ENCODE results near the gene TBC1D30.

The TBC1D30 gene

DNA sequence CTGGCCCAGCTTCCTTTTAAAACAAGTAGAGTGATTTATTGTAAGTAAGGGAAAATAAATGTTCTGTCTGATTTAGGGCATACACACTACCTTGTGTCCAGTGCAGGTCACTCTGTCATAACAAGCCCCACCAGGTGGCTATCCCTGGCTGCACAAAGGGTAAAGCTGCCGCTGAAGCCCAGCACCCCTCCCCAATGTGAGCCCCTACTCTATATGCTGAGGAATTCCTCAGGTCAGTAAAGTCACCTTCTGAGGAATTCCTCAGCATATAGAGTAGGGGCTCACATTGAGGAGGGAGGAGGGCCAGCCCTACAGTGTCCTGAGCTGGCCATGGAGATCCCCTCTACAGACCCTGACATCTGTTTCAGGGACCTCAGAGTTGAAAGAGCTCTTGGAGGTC, 67.2 kb downstream of the TBC1D30 start:
- Histone ChIP-seq H3K4me1 (ENCODE audit: control insufficient read depth, insufficient read depth, low read length) (peaks cover 22% of the 10 kb centered on the region), H3K9me3 (ENCODE audit: control insufficient read depth, insufficient read depth, low read depth, low read length) (no peaks in the 10 kb centered on the region), H3K9ac (ENCODE audit: low read length) (no peak overlapping the region), H3K27ac (ENCODE audit: low read depth, low read length) (no peak overlapping the region), H3K36me3 (ENCODE audit: control insufficient read depth, insufficient read depth, low read length) (no peaks in the 10 kb centered on the region), H3K4me3 (ENCODE audit: low read depth, low read length) (no peak overlapping the region), H3K27me3 (ENCODE audit: control insufficient read depth, insufficient read depth, low read length) (peaks cover 20% of the 10 kb centered on the region; the same call in 1 of the 2 replicates)

DNA sequence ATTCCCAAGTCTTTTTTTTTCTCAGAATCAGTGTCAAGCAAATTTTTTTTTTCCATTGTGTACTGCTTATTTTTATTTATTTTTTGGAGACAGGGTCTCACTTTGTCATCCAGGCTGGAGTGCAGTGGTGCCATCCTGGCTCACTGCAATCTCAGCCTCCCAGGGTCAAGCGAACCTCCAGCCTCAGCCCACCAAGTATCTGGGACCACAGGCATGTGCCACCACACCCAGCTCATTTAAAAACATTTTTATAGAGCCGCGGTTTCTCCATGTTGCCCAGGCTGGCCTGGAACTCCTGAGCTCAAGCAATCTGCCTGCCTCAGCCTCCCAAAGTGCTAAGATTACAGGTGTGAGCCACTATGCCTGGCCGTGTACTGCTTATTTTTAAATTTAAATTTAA, 68.1 kb downstream of the TBC1D30 start:
- peaks cover 22% of the 10 kb centered on the region for H3K4me1 ChIP-seq (ENCODE audit: control insufficient read depth, insufficient read depth, low read length)
- H3K9ac ChIP-seq (ENCODE audit: low read length), result no peak overlapping the region
- no peaks in the 10 kb centered on the region for H3K9me3 ChIP-seq (ENCODE audit: control insufficient read depth, insufficient read depth, low read depth, low read length)
- no peak overlapping the region for H3K4me3 ChIP-seq (ENCODE audit: low read depth, low read length)
- peaks cover 19% of the 10 kb centered on the region; the same call in 1 of the 2 replicates for H3K27me3 ChIP-seq (ENCODE audit: control insufficient read depth, insufficient read depth, low read length)
- H3K36me3 ChIP-seq (ENCODE audit: control insufficient read depth, insufficient read depth, low read length), result no peaks in the 10 kb centered on the region
- no peak overlapping the region for H3K27ac ChIP-seq (ENCODE audit: low read depth, low read length)

DNA sequence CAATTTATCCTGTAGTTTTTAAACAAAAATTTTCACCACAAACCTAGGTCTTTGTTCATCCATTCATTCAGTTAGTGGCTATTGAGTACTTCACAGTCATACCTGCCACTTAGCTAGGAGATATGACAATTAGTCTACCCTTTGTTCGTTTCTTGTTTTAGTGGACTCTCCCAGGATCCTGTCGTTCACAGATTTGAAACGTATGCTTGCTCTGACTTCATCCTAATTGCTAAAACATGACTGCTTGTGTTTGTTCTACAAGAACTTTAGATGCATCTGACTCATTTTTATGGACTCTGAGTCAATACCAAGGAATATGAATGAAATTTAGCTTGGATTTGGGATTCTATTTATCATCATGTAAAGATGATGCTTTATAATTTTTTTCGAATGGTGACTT, 69.5 kb downstream of the TBC1D30 start:
- peaks cover 7% of the 10 kb centered on the region; the same call in 1 of the 2 replicates for H3K27me3 ChIP-seq (ENCODE audit: control insufficient read depth, insufficient read depth, low read length)

DNA sequence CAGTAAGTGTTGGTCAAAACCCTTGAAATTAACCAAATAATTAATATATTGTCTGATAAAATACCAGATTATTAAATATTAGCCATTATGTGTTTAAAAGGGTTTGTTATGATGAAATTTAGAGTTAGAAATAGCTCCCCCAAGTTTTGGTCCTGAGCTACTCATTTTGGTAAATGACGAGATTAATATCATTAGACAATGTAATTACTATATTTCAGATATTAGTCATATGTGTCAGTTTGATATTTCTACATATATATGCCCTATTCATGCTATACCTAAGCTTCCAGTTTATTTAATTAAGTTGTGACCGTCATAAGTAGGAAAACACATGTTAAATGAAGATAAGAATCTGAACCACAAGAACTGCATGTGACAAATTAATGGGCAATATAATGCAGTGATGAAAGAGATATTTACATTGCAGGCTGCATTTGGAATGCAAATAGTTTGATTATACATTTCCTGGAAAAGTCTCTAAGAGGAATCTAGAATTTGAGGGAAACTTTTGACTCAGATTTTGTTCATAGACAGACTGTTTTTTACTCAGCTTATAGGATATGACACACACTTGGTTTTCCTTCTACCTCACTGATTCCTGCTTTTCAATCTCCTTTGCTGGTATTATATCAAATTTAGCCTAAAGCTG, 70.5 kb downstream of the TBC1D30 start:
- Histone ChIP-seq H3K9me3 (ENCODE audit: control insufficient read depth, insufficient read depth, low read depth, low read length) (no peaks in the 10 kb centered on the region), H3K36me3 (ENCODE audit: control insufficient read depth, insufficient read depth, low read length) (no peaks in the 10 kb centered on the region), H3K9ac (ENCODE audit: low read length) (no peak overlapping the region), H3K4me1 (ENCODE audit: control insufficient read depth, insufficient read depth, low read length) (peaks cover 8% of the 10 kb centered on the region), H3K27ac (ENCODE audit: low read depth, low read length) (no peak overlapping the region), H3K4me3 (ENCODE audit: low read depth, low read length) (no peak overlapping the region), H3K27me3 (ENCODE audit: control insufficient read depth, insufficient read depth, low read length) (peaks cover 4% of the 10 kb centered on the region; the same call in 1 of the 2 replicates)

More for the DNA sequence above, 69.5 kb downstream of the TBC1D30 start:
- no peak overlapping the region for H3K9ac ChIP-seq (ENCODE audit: low read length)
- H3K4me1 ChIP-seq (ENCODE audit: control insufficient read depth, insufficient read depth, low read length), result peaks cover 18% of the 10 kb centered on the region
- no peak overlapping the region for H3K27ac ChIP-seq (ENCODE audit: low read depth, low read length)
- H3K4me3 ChIP-seq (ENCODE audit: low read depth, low read length), result no peak overlapping the region
- no peaks in the 10 kb centered on the region for H3K9me3 ChIP-seq (ENCODE audit: control insufficient read depth, insufficient read depth, low read depth, low read length)
- no peaks in the 10 kb centered on the region for H3K36me3 ChIP-seq (ENCODE audit: control insufficient read depth, insufficient read depth, low read length)

DNA sequence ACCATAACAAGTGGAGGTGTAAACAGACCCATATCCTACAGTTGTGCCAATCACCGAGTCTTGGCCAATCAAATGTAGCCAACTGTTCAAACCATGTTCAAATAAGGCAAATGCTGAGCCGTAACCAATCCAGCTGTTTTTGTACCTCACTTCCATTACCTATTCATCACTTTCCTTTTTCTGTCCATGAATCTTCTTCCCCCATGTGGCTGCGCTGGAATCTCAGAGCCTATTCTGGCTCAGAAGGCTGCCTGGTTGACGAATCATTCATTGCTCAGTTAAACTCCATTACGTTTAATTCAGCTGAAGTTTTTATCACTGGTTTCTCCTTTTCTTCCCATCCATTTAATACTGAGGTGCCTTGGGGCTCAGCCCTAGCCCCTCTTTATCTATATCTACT, 71.1 kb downstream of the TBC1D30 start:
- no peaks in the 10 kb centered on the region for H3K36me3 ChIP-seq (ENCODE audit: control insufficient read depth, insufficient read depth, low read length)

DNA sequence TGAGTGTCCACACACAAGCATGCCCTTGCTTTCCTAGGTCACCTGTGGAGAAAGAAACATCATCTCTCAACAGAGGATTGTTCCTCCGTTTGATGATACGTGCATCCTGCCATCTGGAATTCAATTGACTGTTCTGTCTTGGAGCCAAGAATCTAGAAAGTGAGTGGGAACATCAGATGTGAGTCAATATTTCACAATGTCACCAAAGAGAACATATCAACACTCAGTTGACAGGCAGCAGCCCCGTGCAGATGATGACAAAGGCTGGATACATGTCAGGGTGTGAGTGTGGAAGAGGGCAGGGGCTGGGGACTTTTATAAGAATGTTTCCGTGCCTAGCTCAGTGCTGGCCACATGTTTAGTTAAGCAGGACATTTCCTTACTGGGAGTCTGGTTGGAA, 76.1 kb downstream of the TBC1D30 start:
- H3K9me3 ChIP-seq (ENCODE audit: control insufficient read depth, insufficient read depth, low read depth, low read length), result no peaks in the 10 kb centered on the region
- no peak overlapping the region for H3K4me3 ChIP-seq (ENCODE audit: low read depth, low read length)
- no peak overlapping the region for H3K9ac ChIP-seq (ENCODE audit: low read length)
- no peaks in the 10 kb centered on the region for H3K36me3 ChIP-seq (ENCODE audit: control insufficient read depth, insufficient read depth, low read length)
- H3K27me3 ChIP-seq (ENCODE audit: control insufficient read depth, insufficient read depth, low read length), result no peaks in the 10 kb centered on the region; the same call in 1 of the 2 replicates
- no peak overlapping the region for H3K27ac ChIP-seq (ENCODE audit: low read depth, low read length)
- H3K4me1 ChIP-seq (ENCODE audit: control insufficient read depth, insufficient read depth, low read length), result no peaks in the 10 kb centered on the region

More for the DNA sequence above, 71.1 kb downstream of the TBC1D30 start:
- Histone ChIP-seq H3K27me3 (ENCODE audit: control insufficient read depth, insufficient read depth, low read length) (no peaks in the 10 kb centered on the region; the same call in 1 of the 2 replicates), H3K4me3 (ENCODE audit: low read depth, low read length) (no peak overlapping the region), H3K27ac (ENCODE audit: low read depth, low read length) (no peak overlapping the region), H3K9ac (ENCODE audit: low read length) (no peak overlapping the region), H3K4me1 (ENCODE audit: control insufficient read depth, insufficient read depth, low read length) (peaks cover 3% of the 10 kb centered on the region), H3K9me3 (ENCODE audit: control insufficient read depth, insufficient read depth, low read depth, low read length) (no peaks in the 10 kb centered on the region)

DNA sequence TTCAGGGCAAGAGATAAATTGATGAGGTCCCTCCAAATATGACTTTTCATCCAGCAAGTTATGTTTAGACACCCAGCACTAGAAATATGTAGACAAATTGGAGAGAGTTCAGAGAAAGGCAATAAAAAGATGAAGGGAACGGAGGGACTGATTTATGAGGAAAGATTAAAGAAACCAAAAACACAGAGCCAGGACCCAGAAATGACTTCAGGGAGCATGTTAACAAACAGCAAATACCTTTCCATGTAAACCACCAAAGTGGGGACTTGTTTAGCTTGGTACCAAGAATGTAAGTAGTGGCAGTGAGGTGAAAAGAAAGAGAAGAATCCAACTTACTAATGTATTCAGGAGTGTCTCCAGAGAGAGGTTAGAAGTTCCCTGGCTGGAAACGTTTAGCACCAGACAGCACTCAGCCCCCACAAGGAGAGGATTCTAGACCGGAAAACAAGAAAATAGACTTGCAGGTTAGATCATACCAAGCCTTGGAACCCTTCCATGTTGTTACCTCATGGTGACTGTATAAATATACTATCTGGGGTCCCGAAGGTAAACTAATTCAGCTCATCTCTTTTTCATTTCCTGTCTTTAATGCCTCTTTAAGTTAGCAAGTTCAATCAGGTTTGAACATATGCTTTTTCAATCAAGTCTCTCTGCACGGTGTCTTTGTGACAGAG, 79.2 kb downstream of the TBC1D30 start:
- H3K4me3 ChIP-seq (ENCODE audit: low read depth, low read length), result no peak overlapping the region
- no peaks in the 10 kb centered on the region for H3K36me3 ChIP-seq (ENCODE audit: control insufficient read depth, insufficient read depth, low read length)
- H3K9ac ChIP-seq (ENCODE audit: low read length), result no peak overlapping the region
- H3K27ac ChIP-seq (ENCODE audit: low read depth, low read length), result no peak overlapping the region
- no peaks in the 10 kb centered on the region for H3K9me3 ChIP-seq (ENCODE audit: control insufficient read depth, insufficient read depth, low read depth, low read length)
- no peaks in the 10 kb centered on the region; the same call in 1 of the 2 replicates for H3K27me3 ChIP-seq (ENCODE audit: control insufficient read depth, insufficient read depth, low read length)
- no peaks in the 10 kb centered on the region for H3K4me1 ChIP-seq (ENCODE audit: control insufficient read depth, insufficient read depth, low read length)

DNA sequence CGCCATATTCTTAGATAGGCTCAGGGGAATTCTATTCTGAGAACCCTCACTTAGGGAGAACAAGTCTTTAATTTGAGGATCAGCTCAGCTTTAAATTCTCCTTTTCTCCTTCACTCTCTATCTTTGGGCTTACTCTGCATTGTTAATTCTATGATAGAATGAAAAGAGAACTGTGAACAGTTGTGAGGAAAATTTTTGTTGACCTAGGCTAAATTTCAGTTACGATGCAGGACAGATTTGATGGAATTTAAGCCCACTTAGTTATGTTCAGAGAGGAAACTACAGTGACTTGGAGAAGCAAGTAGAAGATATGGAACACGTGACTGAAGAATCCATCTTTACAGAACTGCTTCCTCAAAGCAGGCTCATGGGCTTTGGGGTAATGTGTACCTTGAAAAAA, 82.7 kb downstream of the TBC1D30 start:
- Histone ChIP-seq H3K4me3 (ENCODE audit: low read depth, low read length) (no peak overlapping the region), H3K9ac (ENCODE audit: low read length) (no peak overlapping the region), H3K27ac (ENCODE audit: low read depth, low read length) (no peak overlapping the region), H3K27me3 (ENCODE audit: control insufficient read depth, insufficient read depth, low read length) (no peaks in the 10 kb centered on the region), H3K4me1 (ENCODE audit: control insufficient read depth, insufficient read depth, low read length) (no peaks in the 10 kb centered on the region), H3K9me3 (ENCODE audit: control insufficient read depth, insufficient read depth, low read depth, low read length) (no peaks in the 10 kb centered on the region), H3K36me3 (ENCODE audit: control insufficient read depth, insufficient read depth, low read length) (no peaks in the 10 kb centered on the region)

DNA sequence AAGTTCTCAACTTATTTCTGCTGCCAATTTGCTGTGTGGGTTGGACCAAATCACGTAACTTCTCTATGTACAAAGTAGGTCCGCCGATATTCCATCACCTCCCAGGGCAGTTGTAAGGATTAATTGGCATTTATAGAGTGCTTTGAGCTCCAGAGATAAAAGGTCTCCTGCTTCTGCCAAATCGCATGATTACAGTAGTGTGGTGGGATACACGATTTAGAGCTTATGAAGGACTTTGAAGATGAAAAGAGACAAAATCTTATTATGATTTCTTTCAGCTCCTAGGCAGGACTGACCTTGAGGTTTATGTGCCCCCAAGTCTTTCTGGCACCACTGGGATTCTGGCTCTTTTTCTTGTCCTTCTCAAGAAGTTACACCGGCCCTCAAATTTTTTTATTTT, 84.7 kb downstream of the TBC1D30 start:
- H3K4me3 ChIP-seq (ENCODE audit: low read depth, low read length), result no peak overlapping the region
- H3K27me3 ChIP-seq (ENCODE audit: control insufficient read depth, insufficient read depth, low read length), result no peaks in the 10 kb centered on the region
- no peaks in the 10 kb centered on the region for H3K4me1 ChIP-seq (ENCODE audit: control insufficient read depth, insufficient read depth, low read length)
- H3K9ac ChIP-seq (ENCODE audit: low read length), result no peak overlapping the region
- no peak overlapping the region for H3K27ac ChIP-seq (ENCODE audit: low read depth, low read length)
- H3K36me3 ChIP-seq (ENCODE audit: control insufficient read depth, insufficient read depth, low read length), result no peaks in the 10 kb centered on the region
- no peaks in the 10 kb centered on the region for H3K9me3 ChIP-seq (ENCODE audit: control insufficient read depth, insufficient read depth, low read depth, low read length)

DNA sequence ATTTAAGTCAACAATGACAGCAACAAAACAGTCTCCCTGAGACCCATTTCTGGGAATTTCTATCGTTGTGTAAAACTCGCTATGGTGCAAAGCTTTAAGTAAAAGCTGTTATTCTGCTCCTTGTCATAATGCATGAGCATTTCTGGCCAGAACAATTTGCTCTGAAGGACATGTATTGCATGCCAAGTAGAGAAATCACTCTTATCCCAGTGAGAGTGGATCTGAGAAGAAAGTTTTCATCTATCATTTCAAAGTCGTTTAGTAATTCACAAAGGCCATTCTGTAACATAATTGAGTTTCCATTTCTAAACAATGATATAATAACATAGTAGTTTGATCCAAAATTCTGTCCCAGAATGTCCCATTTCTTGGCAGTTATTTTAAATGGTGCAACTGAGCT, 86.6 kb downstream of the TBC1D30 start:
- H3K36me3 ChIP-seq (ENCODE audit: control insufficient read depth, insufficient read depth, low read length), result no peaks in the 10 kb centered on the region
- no peak overlapping the region for H3K9ac ChIP-seq (ENCODE audit: low read length)
- H3K4me3 ChIP-seq (ENCODE audit: low read depth, low read length), result no peak overlapping the region
- H3K9me3 ChIP-seq (ENCODE audit: control insufficient read depth, insufficient read depth, low read depth, low read length), result no peaks in the 10 kb centered on the region
- no peaks in the 10 kb centered on the region for H3K4me1 ChIP-seq (ENCODE audit: control insufficient read depth, insufficient read depth, low read length)
- H3K27me3 ChIP-seq (ENCODE audit: control insufficient read depth, insufficient read depth, low read length), result no peaks in the 10 kb centered on the region
- H3K27ac ChIP-seq (ENCODE audit: low read depth, low read length), result no peak overlapping the region

DNA sequence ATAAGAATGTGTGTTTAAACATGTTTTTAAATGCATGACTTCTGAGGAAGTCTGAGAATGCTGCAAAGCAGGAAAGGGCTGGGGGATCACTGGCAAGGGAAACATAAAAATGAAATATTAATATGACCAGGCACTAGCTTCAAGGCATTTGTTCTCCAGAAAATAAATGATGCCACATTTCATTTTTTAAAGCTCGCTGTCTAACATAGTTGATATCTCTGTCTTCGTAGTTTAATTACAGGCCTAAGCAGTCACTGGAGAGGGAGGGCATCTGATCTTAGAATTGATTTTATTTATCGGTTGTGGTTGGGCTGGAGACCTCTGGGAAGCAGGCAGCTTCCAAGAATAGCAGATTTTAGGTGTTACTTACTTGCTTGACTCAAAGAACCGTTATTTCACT, 87.5 kb downstream of the TBC1D30 start:
- H3K36me3 ChIP-seq (ENCODE audit: control insufficient read depth, insufficient read depth, low read length), result no peaks in the 10 kb centered on the region
- H3K9me3 ChIP-seq (ENCODE audit: control insufficient read depth, insufficient read depth, low read depth, low read length), result no peaks in the 10 kb centered on the region
- no peaks in the 10 kb centered on the region for H3K4me1 ChIP-seq (ENCODE audit: control insufficient read depth, insufficient read depth, low read length)
- H3K9ac ChIP-seq (ENCODE audit: low read length), result no peak overlapping the region
- no peak overlapping the region for H3K27ac ChIP-seq (ENCODE audit: low read depth, low read length)
- no peak overlapping the region for H3K4me3 ChIP-seq (ENCODE audit: low read depth, low read length)
- no peaks in the 10 kb centered on the region for H3K27me3 ChIP-seq (ENCODE audit: control insufficient read depth, insufficient read depth, low read length)

All from HUES6 (cell line).